GM10847 (cell line): Measurements from ENCODE around the gene AIFM1.

Experiments
- POLR2A ChIP-seq: IDR thresholded peaks from 2 replicates; pipeline ENCODE4 v1.6.1; 2011; ENCODE audit not compliant: insufficient read length; ENCODE audit errors: extremely low read depth

Gene AIFM1

DNA sequence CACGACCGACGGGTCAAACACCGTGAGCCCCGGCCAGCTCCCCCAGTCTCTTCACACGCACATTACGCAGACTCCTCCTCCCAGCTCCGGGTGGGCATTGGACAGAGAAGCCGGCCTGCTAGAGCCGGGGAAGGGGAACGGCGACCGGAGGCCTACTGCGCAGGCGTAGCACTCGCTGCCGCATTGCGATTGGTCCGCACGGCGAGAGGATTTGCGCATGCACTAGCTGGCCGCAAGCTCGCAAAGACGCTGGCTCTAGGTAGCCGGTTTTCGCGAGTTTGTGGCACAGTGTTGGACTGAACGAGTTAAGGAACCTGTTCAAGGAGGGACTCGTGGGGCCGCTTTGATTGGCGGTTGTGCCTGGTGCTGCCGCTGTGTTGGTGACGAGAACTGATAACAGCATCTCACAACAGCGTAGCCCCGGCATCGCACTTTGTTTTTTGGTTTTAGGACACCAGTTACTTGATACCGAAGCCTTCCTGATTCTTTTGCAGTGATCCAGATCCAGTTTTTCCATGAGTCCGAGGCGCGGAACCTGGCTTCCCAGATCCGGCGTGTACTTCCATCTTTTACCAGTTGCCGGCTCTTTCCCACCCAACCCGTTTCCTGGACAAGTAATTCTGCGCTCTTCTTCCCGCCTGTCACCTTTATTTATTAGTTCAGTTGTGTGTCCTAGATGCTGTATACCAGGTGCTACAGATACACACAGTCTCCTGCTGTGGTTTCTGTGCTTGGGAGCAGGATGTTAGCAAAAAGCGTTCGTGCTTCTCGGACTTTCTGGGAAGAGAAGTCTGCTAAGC lies at the start of gene AIFM1:
TSS of gene AIFM1 (minus strand) at position 139 of the 800 bp plus-strand sequence. CDS start 185 bp downstream, outside the sequence.
- no peak for TF ChIP-seq POLR2A

DNA sequence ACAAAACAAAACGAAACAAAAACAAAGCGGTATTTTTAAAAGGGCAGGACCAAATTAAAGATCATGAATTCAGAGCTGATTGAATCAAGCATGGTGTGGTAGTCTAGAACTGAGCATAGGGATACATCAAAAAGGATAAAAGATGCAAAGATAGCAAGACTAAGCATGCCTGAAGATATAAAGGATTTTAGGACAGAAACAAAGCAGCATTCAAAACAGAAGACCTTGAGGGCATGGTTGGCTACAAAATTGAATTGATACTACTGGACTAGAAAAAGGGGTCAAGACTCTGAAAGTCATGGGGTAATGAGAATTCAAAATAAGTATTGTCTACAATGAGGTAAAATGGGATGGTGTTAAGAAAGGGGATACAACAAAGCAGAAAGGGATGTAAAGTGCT lies 47.7 kb upstream of the AIFM1 start:
- TF ChIP-seq POLR2A = no peak

- TF ChIP-seq POLR2A = no peak
Observed at GRCh38 chrX:130212371-130212770, 46.7 kb upstream of the AIFM1 start.

- no peak for TF ChIP-seq POLR2A
Observed at GRCh38 chrX:130211415-130212186, 46.0 kb upstream of the AIFM1 start.

GRCh38 chrX:130204647-130205046 lies 39.0 kb upstream of the AIFM1 start:
- no peak for TF ChIP-seq POLR2A

DNA sequence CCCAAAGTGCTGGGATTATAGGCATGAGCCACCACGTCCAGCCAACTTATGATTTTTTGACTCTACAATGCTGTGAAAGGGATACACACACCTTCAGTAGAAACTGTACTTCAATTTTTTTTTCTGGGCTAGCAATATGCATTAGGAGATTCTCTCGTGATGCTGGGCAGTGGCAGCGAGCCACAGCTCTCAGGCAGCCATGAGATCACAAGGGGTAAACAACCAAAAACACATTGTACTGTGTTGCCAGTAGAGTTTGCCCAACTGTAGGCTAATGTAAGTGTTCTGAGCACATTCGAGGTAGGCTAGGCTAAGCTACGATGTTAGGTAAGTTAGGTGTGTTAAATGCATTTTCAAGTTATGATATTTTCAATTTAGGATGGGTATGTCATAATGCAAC lies 31.8 kb upstream of the AIFM1 start:
- TF ChIP-seq POLR2A = no peak

DNA sequence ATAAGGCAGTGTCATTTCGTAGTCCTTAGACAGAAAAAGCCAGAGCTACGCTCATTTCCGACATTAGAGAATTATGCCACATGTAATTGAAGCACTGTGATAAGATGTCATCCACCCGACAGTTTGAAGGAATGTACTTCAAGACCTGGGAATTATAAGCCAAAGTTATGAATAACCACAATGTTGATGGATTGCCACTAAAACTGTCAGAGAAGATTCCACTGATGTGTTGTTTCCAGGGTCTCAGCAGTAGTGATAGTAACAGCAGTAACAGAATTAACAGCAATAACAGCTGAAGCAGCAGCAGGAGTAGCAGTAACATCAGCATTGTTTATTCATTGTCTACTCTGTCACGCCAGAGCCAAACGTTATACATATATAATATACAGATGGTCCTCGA lies 30.8 kb upstream of the AIFM1 start:
- no peak for TF ChIP-seq POLR2A

DNA sequence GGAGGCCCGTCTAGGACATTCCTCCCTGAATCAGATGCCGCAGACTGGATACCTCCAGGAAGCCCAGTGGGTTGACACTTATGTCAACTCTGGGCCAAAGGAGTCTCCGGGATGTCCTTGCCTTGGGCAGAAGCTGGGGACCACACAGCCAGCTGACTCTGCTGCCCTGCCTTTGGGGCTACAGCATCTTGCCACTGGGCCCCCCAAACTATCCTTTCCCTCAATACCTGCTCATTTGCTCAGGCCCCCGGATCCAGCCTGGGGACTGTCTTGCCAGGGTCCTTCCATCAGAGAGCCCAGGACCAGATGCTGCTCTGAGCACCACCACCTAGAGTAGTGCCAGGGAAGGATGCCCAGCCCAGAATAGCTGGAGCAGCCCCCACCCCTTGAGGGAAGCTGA lies 25.2 kb upstream of the AIFM1 start:
- TF ChIP-seq POLR2A = no peak

GRCh38 chrX:130186651-130187050 lies 21.0 kb upstream of the AIFM1 start:
- no peak for TF ChIP-seq POLR2A

- no peak for TF ChIP-seq POLR2A
Observed at GRCh38 chrX:130184857-130185256, 19.2 kb upstream of the AIFM1 start.

DNA sequence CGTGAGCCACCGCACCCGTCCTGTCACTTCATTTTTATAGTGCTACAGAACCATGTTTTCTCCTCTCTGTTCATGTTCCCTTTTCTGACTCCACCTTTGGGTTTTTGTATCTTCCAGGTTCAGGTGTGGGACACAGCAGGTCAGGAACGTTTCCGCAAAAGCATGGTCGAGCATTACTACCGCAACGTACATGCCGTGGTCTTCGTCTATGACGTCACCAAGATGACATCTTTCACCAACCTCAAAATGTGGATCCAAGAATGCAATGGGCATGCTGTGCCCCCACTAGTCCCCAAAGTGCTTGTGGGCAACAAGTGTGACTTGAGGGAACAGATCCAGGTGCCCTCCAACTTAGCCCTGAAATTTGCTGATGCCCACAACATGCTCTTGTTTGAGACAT lies 18.5 kb upstream of the AIFM1 start:
- no peak for TF ChIP-seq POLR2A

GRCh38 chrX:130179579-130180215 lies 14.1 kb upstream of the AIFM1 start:
- TF ChIP-seq POLR2A = no peak

DNA sequence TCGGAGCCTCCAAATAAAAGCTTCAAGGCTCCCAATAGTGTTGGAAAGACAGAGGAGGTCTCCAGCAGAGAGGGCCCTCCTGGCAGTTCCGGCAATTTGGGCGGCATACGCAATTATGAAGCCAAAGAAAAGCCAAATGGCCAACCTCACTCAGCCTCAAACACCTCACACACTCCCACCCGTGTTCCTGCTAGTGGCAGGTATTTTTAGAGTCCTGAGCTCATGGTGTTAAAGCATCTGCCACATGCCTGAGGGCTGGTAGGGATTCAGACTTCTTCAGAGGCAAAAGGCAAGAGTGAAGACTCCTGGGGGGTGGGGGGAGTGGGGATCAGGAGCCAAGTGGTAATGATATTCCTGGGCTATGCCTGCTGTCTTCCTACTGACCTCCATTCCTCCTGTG lies 13.5 kb upstream of the AIFM1 start:
- TF ChIP-seq POLR2A = no peak

GRCh38 chrX:130176942-130177341 lies 11.3 kb upstream of the AIFM1 start:
- TF ChIP-seq POLR2A = no peak

- TF ChIP-seq POLR2A = no peak
Observed at GRCh38 chrX:130176354-130176776, 10.7 kb upstream of the AIFM1 start.

DNA sequence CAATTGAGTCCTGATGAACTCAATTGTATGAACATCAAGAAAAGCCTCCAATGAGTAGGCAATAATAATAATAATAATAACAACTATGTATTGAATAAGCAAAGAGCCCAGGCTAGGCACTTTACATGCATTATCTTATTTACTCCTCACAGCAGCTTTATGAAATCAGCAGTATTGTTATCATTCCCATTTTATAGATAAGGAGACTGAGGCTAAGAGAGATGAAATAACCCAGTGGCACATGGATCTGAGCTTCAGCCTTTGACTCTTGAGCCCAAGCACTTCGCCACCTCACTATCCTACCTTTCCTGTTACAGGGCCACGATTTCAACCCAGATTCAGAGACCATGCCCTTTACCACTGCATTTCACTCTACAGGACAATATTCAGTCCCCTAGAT lies 9.3 kb upstream of the AIFM1 start:
- TF ChIP-seq POLR2A = no peak

- no peak for TF ChIP-seq POLR2A
Observed at GRCh38 chrX:130174045-130174704, 8.5 kb upstream of the AIFM1 start.
